NB4 (cell line): ENCODE results near the gene TRAPPC2L.

ENCODE experiments used
- MYC ChIP-seq: IDR thresholded peaks from 2 replicates; pipeline ENCODE4 v1.6.1; 2011; ENCODE audit warnings: low read depth, low read length
- POLR2A ChIP-seq: IDR thresholded peaks from 2 replicates; pipeline ENCODE4 v1.6.1; 2011; ENCODE audit warnings: mild to moderate bottlenecking; ENCODE audit not compliant: insufficient read length; ENCODE audit errors: extremely low read depth
- TF ChIP-seq, protein P1 (sequence below): IDR thresholded peaks from one replicate; pipeline ENCODE4 v1.5.1; 2012; ENCODE audit warnings: low read depth, low read length
- TF ChIP-seq, protein P2 (sequence below): IDR thresholded peaks from 2 replicates; pipeline ENCODE4 v1.6.1; 2011; ENCODE audit warnings: low read depth, low read length

DNA sequence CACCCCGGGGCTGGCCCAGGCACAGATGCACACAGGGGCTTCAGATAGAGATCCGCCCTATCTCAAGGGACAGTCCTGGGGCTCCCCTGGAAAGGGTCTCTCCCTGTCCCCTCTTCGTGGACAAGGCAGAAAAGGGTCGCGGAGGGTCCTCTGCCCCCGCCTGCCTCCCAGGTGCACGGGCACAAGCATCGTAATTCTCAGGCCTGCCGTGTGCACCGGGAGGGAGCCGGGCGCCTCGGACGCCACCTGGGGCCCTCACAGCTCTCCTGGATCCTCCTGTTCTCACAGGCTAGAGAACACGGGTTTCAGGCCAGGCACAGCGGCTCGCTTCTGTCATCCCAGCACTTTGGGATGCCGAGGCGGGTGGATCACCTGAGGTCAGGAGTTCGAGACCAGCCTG lies 21.4 kb downstream of the TRAPPC2L start:
- TF ChIP-seq, protein P1, sequence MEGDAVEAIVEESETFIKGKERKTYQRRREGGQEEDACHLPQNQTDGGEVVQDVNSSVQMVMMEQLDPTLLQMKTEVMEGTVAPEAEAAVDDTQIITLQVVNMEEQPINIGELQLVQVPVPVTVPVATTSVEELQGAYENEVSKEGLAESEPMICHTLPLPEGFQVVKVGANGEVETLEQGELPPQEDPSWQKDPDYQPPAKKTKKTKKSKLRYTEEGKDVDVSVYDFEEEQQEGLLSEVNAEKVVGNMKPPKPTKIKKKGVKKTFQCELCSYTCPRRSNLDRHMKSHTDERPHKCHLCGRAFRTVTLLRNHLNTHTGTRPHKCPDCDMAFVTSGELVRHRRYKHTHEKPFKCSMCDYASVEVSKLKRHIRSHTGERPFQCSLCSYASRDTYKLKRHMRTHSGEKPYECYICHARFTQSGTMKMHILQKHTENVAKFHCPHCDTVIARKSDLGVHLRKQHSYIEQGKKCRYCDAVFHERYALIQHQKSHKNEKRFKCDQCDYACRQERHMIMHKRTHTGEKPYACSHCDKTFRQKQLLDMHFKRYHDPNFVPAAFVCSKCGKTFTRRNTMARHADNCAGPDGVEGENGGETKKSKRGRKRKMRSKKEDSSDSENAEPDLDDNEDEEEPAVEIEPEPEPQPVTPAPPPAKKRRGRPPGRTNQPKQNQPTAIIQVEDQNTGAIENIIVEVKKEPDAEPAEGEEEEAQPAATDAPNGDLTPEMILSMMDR = no peak
- TF ChIP-seq MYC (no peak), POLR2A (no peak)
- TF ChIP-seq, protein P2, sequence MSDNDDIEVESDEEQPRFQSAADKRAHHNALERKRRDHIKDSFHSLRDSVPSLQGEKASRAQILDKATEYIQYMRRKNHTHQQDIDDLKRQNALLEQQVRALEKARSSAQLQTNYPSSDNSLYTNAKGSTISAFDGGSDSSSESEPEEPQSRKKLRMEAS = no peak
